Thyroid gland (tissue), 4 donors: ENCODE results near the gene KCNMA1.

Experiments used
- CTCF ChIP-seq, 6 experiments: fragments of 200-600 bp in 3 of 6; fragments of 450-650 bp in 3 of 6; sonication (generic) in 3 of 6; IDR thresholded peaks; one replicate each; pipeline ENCODE4 v1.5.1; 2016 to 2019; ENCODE audit warnings: antibody characterized with exemption in 6 of 6, mild to moderate bottlenecking in 2 of 6, inconsistent platforms in 1 of 6, moderate library complexity in 1 of 6
- POLR2A ChIP-seq, 2 donors: fragments of 450-650 bp; IDR thresholded peaks; one replicate each; pipeline ENCODE4 v1.6.1; 2017; ENCODE audit warnings: antibody characterized with exemption in 2 of 2, mild to moderate bottlenecking in 2 of 2, moderate library complexity in 1 of 2

- no peak for TF ChIP-seq CTCF (IDR thresholded peaks at IDR 0.05)
- TF ChIP-seq POLR2A (IDR thresholded peaks at IDR 0.05), result no peak
Observed at GRCh38 chr10:77588886-77589285, 48.7 kb downstream of the KCNMA1 start.
